Neural cell (in vitro differentiated cells): Measurements from ENCODE around the gene VSIG10L2. TPM values are rescaled to one million over a fixed set of nuclear protein-coding genes. Genes with fewer than 3 reads are reported as not detected.

Source experiments
- H2AFZ ChIP-seq: fragments of 200-600, 300-800 bp; sonication (generic), shearing (Covaris generic); 2 replicates; pipeline ENCODE4 v1.6.0; 2014; ENCODE audit warnings: low read depth, mild to moderate bottlenecking, antibody characterized with exemption, low read length, moderate library complexity
- H3F3A ChIP-seq: fragments of 200-600 bp; shearing (Covaris generic); 2 replicates; pipeline ENCODE4 v1.6.1; 2016; ENCODE audit warnings: mild to moderate bottlenecking, moderate library complexity, mixed read lengths, antibody characterized with exemption, low read length; ENCODE audit not compliant: insufficient read depth, poor library complexity, severe bottlenecking
- H3K27ac ChIP-seq: fragments of 200-600, 300-800 bp; sonication (generic), shearing (Covaris generic); 2 replicates; pipeline ENCODE4 v1.5.1; 2014; ENCODE audit warnings: mild to moderate bottlenecking, low read length, moderate library complexity
- H3K27me3 ChIP-seq: fragments of 300-800, 200-600 bp; sonication (generic), shearing (Covaris generic); 2 replicates; pipeline ENCODE4 v1.6.0; 2014; ENCODE audit warnings: mild to moderate bottlenecking, low read depth, low read length, moderate library complexity; ENCODE audit not compliant: insufficient read depth
- H3K36me3 ChIP-seq: fragments of 300-800, 200-600 bp; sonication (generic), shearing (Covaris generic); 2 replicates; pipeline ENCODE4 v1.5.1; 2014; ENCODE audit warnings: mild to moderate bottlenecking, antibody characterized with exemption, low read length, moderate library complexity; ENCODE audit not compliant: insufficient read depth
- H3K4me2 ChIP-seq: fragments of 300-800, 200-600 bp; sonication (generic), shearing (Covaris generic); 2 replicates; pipeline ENCODE4 v1.6.0; 2014; ENCODE audit warnings: mild to moderate bottlenecking, low read length
- H3K4me3 ChIP-seq: fragments of 300-800, 200-600 bp; sonication (generic), shearing (Covaris generic); 2 replicates; pipeline ENCODE4 v1.5.1; 2014; ENCODE audit warnings: mild to moderate bottlenecking, low read length, moderate library complexity
- H3K79me2 ChIP-seq: fragments of 200-600 bp; shearing (Covaris generic); replicated peaks from 2 replicates; pipeline ENCODE4 v1.6.0; 2014; ENCODE audit warnings: mild to moderate bottlenecking, low read length, moderate library complexity; ENCODE audit not compliant: insufficient read depth
- H3K9ac ChIP-seq: fragments of 300-800, 200-600 bp; sonication (generic), shearing (Covaris generic); 2 replicates; pipeline ENCODE4 v1.6.1; 2016; ENCODE audit warnings: mild to moderate bottlenecking, low read length, mixed read lengths
- H3K9me2 ChIP-seq: fragments of 200-600 bp; shearing (Covaris generic); 2 replicates; pipeline ENCODE4 v1.6.1; 2016; ENCODE audit warnings: mild to moderate bottlenecking, low read length, mixed read lengths; ENCODE audit not compliant: insufficient read depth
- H3K9me3 ChIP-seq: fragments of 200-600, 300-800 bp; sonication (generic), shearing (Covaris generic); 2 replicates; pipeline ENCODE4 v1.6.1; 2016; ENCODE audit warnings: mild to moderate bottlenecking, mixed run types, low read length, moderate library complexity, mixed read lengths
- H4K20me1 ChIP-seq: fragments of 200-600 bp; shearing (Covaris generic); 2 replicates; pipeline ENCODE4 v1.6.1; 2016; ENCODE audit warnings: mild to moderate bottlenecking, mixed run types; ENCODE audit not compliant: insufficient read depth
- EP300 ChIP-seq: fragments of 450-650 bp; conservative IDR thresholded peaks from 2 replicates; pipeline ENCODE4 v1.6.1; 2014; ENCODE audit warnings: antibody characterized with exemption, mild to moderate bottlenecking, moderate library complexity; ENCODE audit not compliant: poor library complexity, severe bottlenecking
- EZH2 ChIP-seq: fragments of 200-600, 300-800 bp; shearing (Covaris generic), sonication (generic); IDR thresholded peaks from 2 replicates; pipeline ENCODE4 v1.6.1; 2014; ENCODE audit warnings: antibody characterized with exemption, low read length, borderline replicate concordance, mild to moderate bottlenecking; ENCODE audit not compliant: insufficient read depth, poor library complexity, severe bottlenecking
- MXI1 ChIP-seq: fragments of 450-650 bp; conservative IDR thresholded peaks from 2 replicates; pipeline ENCODE4 v1.6.1; 2014; ENCODE audit warnings: antibody characterized with exemption, mild to moderate bottlenecking; ENCODE audit not compliant: poor library complexity, severe bottlenecking
- POLR2AphosphoS5 ChIP-seq: IDR thresholded peaks from 2 replicates; pipeline ENCODE4 v1.6.1; 2012
- RAD21 ChIP-seq: fragments of 450-650 bp; conservative IDR thresholded peaks from 2 replicates; pipeline ENCODE4 v1.6.1; 2014; ENCODE audit warnings: antibody characterized with exemption, mild to moderate bottlenecking, moderate library complexity
- SMC3 ChIP-seq: fragments of 450-650 bp; conservative IDR thresholded peaks from 2 replicates; pipeline ENCODE4 v1.6.1; 2014; ENCODE audit warnings: antibody characterized with exemption, mild to moderate bottlenecking, moderate library complexity; ENCODE audit not compliant: poor library complexity
- TAF1 ChIP-seq: IDR thresholded peaks from 2 replicates; pipeline ENCODE4 v1.6.1; 2012; ENCODE audit warnings: low read depth
- polyA plus RNA-seq: library from polyadenylated mRNA; depleted of rRNA; stranded (reverse); fragments of >200 nt; gene quantifications from 2 replicates; pipeline ENCODE4 v1.2.3, GENCODE V29; 2014
- TF ChIP-seq, protein P1 (sequence below): fragments of 450-650 bp; IDR thresholded peaks from 2 replicates; pipeline ENCODE4 v1.5.1; 2014; ENCODE audit warnings: antibody characterized with exemption, mild to moderate bottlenecking, moderate library complexity; ENCODE audit not compliant: poor library complexity, severe bottlenecking
- TF ChIP-seq, protein P2 (sequence below): IDR thresholded peaks from 2 replicates; pipeline ENCODE4 v1.6.1; 2012; ENCODE audit warnings: borderline replicate concordance

Gene VSIG10L2
- polyA plus RNA-seq, 1 donor from 2014 or later = not detected

DNA sequence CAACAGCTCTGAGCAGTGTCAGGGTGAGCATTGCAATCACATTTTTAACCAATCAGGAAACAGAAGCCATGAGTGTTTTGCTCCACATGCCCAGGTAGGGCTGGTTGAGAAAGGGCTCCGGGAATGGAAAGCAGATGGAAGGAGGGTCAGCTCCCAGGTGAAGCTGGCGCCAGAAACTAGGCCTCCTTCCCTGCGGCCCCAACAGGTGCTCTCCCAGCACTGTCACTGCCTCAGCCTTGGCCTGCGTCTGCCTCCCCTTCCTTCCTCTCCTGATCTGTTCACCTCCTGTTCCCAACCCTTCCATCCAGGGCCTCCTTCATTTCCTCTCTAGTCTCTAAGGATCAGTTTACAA, 4.6 kb upstream of the VSIG10L2 start:
- no peak overlapping the region for H3K4me3 ChIP-seq
- no peak overlapping the region for H2AFZ ChIP-seq
- H3F3A ChIP-seq = no peaks in the 10 kb centered on the region
- no peak overlapping the region for H3K4me2 ChIP-seq
- H3K9ac ChIP-seq = no peak overlapping the region
- H3K36me3 ChIP-seq = no peaks in the 10 kb centered on the region
- TF ChIP-seq TAF1 (no peak), POLR2AphosphoS5 (no peak), MXI1 (no peak), EP300 (no peak), EZH2 (no peak), RAD21 (no peak), SMC3 (no peak)
- TF ChIP-seq, protein P1, sequence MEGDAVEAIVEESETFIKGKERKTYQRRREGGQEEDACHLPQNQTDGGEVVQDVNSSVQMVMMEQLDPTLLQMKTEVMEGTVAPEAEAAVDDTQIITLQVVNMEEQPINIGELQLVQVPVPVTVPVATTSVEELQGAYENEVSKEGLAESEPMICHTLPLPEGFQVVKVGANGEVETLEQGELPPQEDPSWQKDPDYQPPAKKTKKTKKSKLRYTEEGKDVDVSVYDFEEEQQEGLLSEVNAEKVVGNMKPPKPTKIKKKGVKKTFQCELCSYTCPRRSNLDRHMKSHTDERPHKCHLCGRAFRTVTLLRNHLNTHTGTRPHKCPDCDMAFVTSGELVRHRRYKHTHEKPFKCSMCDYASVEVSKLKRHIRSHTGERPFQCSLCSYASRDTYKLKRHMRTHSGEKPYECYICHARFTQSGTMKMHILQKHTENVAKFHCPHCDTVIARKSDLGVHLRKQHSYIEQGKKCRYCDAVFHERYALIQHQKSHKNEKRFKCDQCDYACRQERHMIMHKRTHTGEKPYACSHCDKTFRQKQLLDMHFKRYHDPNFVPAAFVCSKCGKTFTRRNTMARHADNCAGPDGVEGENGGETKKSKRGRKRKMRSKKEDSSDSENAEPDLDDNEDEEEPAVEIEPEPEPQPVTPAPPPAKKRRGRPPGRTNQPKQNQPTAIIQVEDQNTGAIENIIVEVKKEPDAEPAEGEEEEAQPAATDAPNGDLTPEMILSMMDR = no peak
- TF ChIP-seq, protein P2, sequence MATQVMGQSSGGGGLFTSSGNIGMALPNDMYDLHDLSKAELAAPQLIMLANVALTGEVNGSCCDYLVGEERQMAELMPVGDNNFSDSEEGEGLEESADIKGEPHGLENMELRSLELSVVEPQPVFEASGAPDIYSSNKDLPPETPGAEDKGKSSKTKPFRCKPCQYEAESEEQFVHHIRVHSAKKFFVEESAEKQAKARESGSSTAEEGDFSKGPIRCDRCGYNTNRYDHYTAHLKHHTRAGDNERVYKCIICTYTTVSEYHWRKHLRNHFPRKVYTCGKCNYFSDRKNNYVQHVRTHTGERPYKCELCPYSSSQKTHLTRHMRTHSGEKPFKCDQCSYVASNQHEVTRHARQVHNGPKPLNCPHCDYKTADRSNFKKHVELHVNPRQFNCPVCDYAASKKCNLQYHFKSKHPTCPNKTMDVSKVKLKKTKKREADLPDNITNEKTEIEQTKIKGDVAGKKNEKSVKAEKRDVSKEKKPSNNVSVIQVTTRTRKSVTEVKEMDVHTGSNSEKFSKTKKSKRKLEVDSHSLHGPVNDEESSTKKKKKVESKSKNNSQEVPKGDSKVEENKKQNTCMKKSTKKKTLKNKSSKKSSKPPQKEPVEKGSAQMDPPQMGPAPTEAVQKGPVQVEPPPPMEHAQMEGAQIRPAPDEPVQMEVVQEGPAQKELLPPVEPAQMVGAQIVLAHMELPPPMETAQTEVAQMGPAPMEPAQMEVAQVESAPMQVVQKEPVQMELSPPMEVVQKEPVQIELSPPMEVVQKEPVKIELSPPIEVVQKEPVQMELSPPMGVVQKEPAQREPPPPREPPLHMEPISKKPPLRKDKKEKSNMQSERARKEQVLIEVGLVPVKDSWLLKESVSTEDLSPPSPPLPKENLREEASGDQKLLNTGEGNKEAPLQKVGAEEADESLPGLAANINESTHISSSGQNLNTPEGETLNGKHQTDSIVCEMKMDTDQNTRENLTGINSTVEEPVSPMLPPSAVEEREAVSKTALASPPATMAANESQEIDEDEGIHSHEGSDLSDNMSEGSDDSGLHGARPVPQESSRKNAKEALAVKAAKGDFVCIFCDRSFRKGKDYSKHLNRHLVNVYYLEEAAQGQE = no peak
- H3K9me3 ChIP-seq = no peaks in the 10 kb centered on the region
- no peaks in the 10 kb centered on the region for H4K20me1 ChIP-seq
- no peaks in the 10 kb centered on the region for H3K27me3 ChIP-seq
- no peaks in the 10 kb centered on the region for H3K9me2 ChIP-seq
- H3K27ac ChIP-seq = no peak overlapping the region
- no peaks in the 10 kb centered on the region for H3K79me2 ChIP-seq

DNA sequence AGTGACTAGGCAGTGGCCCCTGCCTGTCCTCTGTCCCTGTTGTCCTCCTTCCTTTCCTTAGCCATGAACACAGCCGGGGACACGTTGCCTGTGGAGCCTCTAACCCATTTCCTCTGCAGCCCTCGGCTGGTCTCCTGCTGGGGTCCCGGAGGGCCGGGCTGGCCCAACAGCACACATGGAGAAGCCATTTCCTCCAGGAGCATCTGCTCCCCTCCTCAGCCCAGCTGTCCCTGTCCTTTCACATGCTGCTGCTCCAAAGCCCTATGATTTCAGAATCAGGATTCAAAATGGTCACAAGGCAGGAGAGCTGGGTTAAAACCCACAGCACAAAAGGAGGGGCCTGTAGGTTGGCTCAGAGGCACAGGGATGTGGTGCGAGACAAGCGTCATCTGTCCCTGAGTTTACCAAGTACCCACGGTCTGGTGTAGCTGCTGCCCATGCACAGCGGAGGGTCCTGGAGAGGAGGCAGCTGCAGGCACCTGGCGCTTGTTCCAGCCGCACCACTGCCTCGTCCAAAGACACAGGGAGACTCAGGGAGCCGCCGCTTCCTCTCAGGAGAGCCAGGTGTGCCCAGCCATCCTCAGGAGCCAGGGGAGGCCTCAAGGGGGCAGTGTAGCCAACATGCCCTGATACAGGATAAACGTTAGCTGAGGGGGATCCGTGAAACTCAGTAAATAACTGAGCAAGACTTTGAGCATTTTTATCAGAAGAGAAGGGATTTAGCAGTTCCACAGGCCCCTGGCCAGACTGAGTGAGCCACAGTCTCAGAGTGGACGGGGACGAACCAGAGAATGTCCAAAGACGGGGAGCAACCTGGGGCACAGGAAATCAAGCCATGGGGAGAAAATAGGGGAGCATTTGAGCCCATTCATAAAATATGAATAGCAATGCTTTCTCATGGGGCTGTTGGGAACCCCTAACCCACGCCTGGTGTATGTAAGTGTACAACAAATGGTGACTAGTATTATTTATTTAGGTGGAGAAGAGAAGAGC, 3.9 kb upstream of the VSIG10L2 start:
- Histone ChIP-seq H3K27ac (no peak overlapping the region), H3K79me2 (no peaks in the 10 kb centered on the region), H3K36me3 (no peaks in the 10 kb centered on the region), H3K4me2 (no peak overlapping the region), H3K9ac (no peak overlapping the region), H2AFZ (no peak overlapping the region), H3K9me3 (no peaks in the 10 kb centered on the region), H3K27me3 (no peaks in the 10 kb centered on the region), H4K20me1 (no peaks in the 10 kb centered on the region), H3F3A (no peaks in the 10 kb centered on the region), H3K9me2 (no peaks in the 10 kb centered on the region), H3K4me3 (no peak overlapping the region)
- TF ChIP-seq TAF1 (no peak), POLR2AphosphoS5 (no peak), EZH2 (no peak)
- TF ChIP-seq, protein P1 = peak; percentile 37
